B cell (primary cell): ENCODE results near the gene HDAC7. TPM values are rescaled to one million over a fixed set of nuclear protein-coding genes. Genes with fewer than 3 reads are reported as not detected.

Experiments used
- ATAC-seq: fragments of 200-7000 bp; cut with Tn5 transposase; one replicate; pipeline ENCODE4 v1.10.0; 2021; ENCODE audit warnings: low read depth, mild to moderate bottlenecking, moderate number of reproducible peaks, moderate library complexity
- CTCF ChIA-PET: fragments of 350-600 bp; sonication (Branson Sonifier 250); formaldehyde crosslinking; loops from one replicate; lab custom pipeline; 2021; ENCODE audit warnings: antibody characterized with exemption, inconsistent platforms; lab: Charles Lee
- POLR2A ChIA-PET: fragments of 350-600 bp; sonication (Branson Sonifier 250); formaldehyde crosslinking; loops from one replicate; lab custom pipeline; 2021; ENCODE audit warnings: antibody characterized with exemption; lab: Charles Lee
- DNase-seq: peaks from one replicate; pipeline ENCODE4 v3.0.0; 2013
- H2AFZ ChIP-seq: 2 replicates; pipeline ENCODE4 v1.6.1; 2012; ENCODE audit warnings: mild to moderate bottlenecking, low read depth, low read length; ENCODE audit not compliant: insufficient read depth, poor library complexity, severe bottlenecking
- H3K27ac ChIP-seq, 2 donors: 1 replicate in 1 of 2; 2 replicates in 1 of 2; pipeline ENCODE4 v1.5.1; 2012 to 2013; ENCODE audit warnings: low read length in 2 of 2, mild to moderate bottlenecking in 2 of 2, moderate library complexity in 1 of 2
- H3K27me3 ChIP-seq, 4 experiments: fragments of 200-600 bp in 1 of 4; sonication (generic) in 1 of 4; replicated peaks in 1 of 4; 1 replicate in 2 of 4; 2 replicates in 2 of 4; pipeline versions ENCODE4 v1.6.1 to v1.7.0; 2013 to 2016; ENCODE audit warnings: low read length in 3 of 4, mild to moderate bottlenecking in 2 of 4, mixed read lengths in 1 of 4, moderate library complexity in 1 of 4; ENCODE audit not compliant: insufficient read depth in 4 of 4, control insufficient read depth in 3 of 4; ENCODE audit errors: control extremely low read depth in 1 of 4
- H3K36me3 ChIP-seq, 2 experiments: replicated peaks in 1 of 2; 1 replicate in 1 of 2; 2 replicates in 1 of 2; pipeline versions ENCODE4 v1.6.1 to v1.7.1; 2013; ENCODE audit warnings: low read length in 1 of 2; ENCODE audit not compliant: insufficient read depth in 2 of 2, control insufficient read depth in 1 of 2; ENCODE audit errors: control extremely low read depth in 1 of 2, extremely low read depth in 1 of 2
- H3K4me1 ChIP-seq, 2 donors: fragments of 200-600 bp in 1 of 2; sonication (generic) in 1 of 2; 1 replicate in 1 of 2; 2 replicates in 1 of 2; pipeline versions ENCODE4 v1.5.1 to v1.6.1; 2013 to 2017; ENCODE audit warnings: low read length in 2 of 2; ENCODE audit not compliant: control insufficient read depth in 2 of 2, insufficient read depth in 2 of 2
- H3K4me2 ChIP-seq: replicated peaks from 2 replicates; pipeline ENCODE3; 2012; ENCODE audit warnings: mild to moderate bottlenecking, low read depth, low read length; ENCODE audit not compliant: poor library complexity, severe bottlenecking
- H3K4me3 ChIP-seq, 5 experiments: fragments of 200-600 bp in 1 of 5; sonication (generic) in 1 of 5; 1 replicate in 3 of 5; 2 replicates in 2 of 5; pipeline versions ENCODE4 v1.5.1 to v1.7.0; 2011 to 2016; ENCODE audit warnings: low read length in 4 of 5, mild to moderate bottlenecking in 4 of 5, low read depth in 2 of 5, control low read depth in 1 of 5, moderate library complexity in 1 of 5; ENCODE audit not compliant: insufficient read depth in 1 of 5; ENCODE audit errors: control extremely low read depth in 1 of 5, extremely low read depth in 1 of 5
- H3K79me2 ChIP-seq: fragments of 200-600 bp; sonication (generic); one replicate; pipeline ENCODE4 v1.6.0; 2016; ENCODE audit warnings: low read length; ENCODE audit not compliant: control insufficient read depth, insufficient read depth
- H3K9ac ChIP-seq: fragments of 200-600 bp; sonication (generic); 2 replicates; pipeline ENCODE4 v1.6.1; 2017; ENCODE audit warnings: mild to moderate bottlenecking, low read length, moderate library complexity
- H3K9me3 ChIP-seq, 3 donors: one replicate each; pipeline versions ENCODE4 v1.6.1 to v1.7.1; 2013; ENCODE audit warnings: low read length in 2 of 3; ENCODE audit not compliant: control insufficient read depth in 2 of 3, insufficient read depth in 1 of 3; ENCODE audit errors: control extremely low read depth in 1 of 3
- H4K20me1 ChIP-seq: 2 replicates; pipeline ENCODE4 v1.6.0; 2012; ENCODE audit warnings: mild to moderate bottlenecking, low read length; ENCODE audit not compliant: insufficient read depth, control insufficient read depth, poor library complexity, severe bottlenecking
- H3K27ac Mint-ChIP-seq: one replicate; pipeline ENCODE4 v1.8.0; 2021; ENCODE audit warnings: mixed read lengths
- H3K27me3 Mint-ChIP-seq: one replicate; pipeline ENCODE4 v1.8.0; 2021; ENCODE audit warnings: mixed read lengths
- H3K4me1 Mint-ChIP-seq: one replicate; pipeline ENCODE4 v1.8.0; 2021; ENCODE audit warnings: mixed read lengths
- H3K4me3 Mint-ChIP-seq: one replicate; pipeline ENCODE4 v1.8.0; 2021; ENCODE audit warnings: mixed read lengths
- H3K9me3 Mint-ChIP-seq: one replicate; pipeline ENCODE4 v1.8.0; 2022; ENCODE audit warnings: mixed read lengths; ENCODE audit not compliant: insufficient read depth
- EZH2 ChIP-seq: IDR thresholded peaks from 2 replicates; pipeline ENCODE4 v1.6.1; 2012; ENCODE audit warnings: borderline replicate concordance, low read depth, mild to moderate bottlenecking, moderate library complexity, low read length; ENCODE audit not compliant: insufficient read depth, poor library complexity, severe bottlenecking
- WGBS: methylation state at CpG from one replicate; pipeline ENCODE4 v1.1.5; 2013; ENCODE audit warnings: missing lambda C conversion rate; ENCODE audit not compliant: insufficient coverage; 5-methylcytosine and 5-hydroxymethylcytosine counted together
- intact Hi-C: fragments of 100-400 bp; cut with micrococcal nuclease; formaldehyde crosslinking; loops from one replicate; pipeline ENCODE4 v1.10.0; 2022
- polyA plus RNA-seq: library from polyadenylated mRNA; depleted of rRNA; stranded (reverse); fragments of >200 nt; gene quantifications from 2 replicates; pipeline ENCODE4 v1.2.3, GENCODE V29; 2012
- total RNA-seq, 2 donors: library from RNA; stranded (reverse); fragments of 120-200 nt in 1 of 2; gene quantifications; 1 replicate in 1 of 2; 2 replicates in 1 of 2; pipeline versions ENCODE4 v1.2.3 to v1.2.4, GENCODE V29; 2013 to 2022
- TF ChIP-seq, protein P1 (sequence below): fragments of 200-600 bp; IDR thresholded peaks from one replicate; pipeline ENCODE4 v1.8.0; 2022; ENCODE audit warnings: antibody characterized with exemption, mild to moderate bottlenecking

Gene HDAC7
- total and polyA plus RNA-seq, 2 donors (not counting 1 experiment from before 2014, with no cell fraction given) = 87.2 to 178 TPM

DNA sequence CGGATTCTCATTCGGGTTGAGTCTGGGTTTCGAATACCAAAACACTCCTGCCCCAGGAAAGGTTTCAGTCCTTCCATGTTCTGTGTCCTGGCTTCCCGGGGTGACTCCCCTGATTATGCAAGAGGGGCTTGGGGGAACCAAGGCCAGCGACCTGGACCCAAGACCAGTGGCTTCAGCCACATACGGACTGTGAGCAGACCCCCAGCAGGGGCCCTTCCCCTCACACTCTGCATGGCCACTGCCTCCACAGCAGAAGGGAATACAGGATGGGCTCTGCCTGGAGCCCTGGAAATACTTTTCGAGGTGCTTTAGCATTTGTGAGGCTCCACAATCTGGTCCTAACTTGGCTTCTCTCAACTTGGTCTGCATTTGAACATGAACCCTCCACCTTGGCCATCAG, 19.1 kb downstream of the HDAC7 start:
- Histone ChIP-seq H2AFZ (no peak overlapping the region), H3K36me3 (peaks cover 0 to 50% of the 10 kb centered on the region in 2 experiments), H3K4me2 (no peak overlapping the region), H3K4me1 (peaks cover 25 to 53% of the 10 kb centered on the region in 2 donors), H3K27ac (no peak overlapping the region), H4K20me1 (peaks cover 66% of the 10 kb centered on the region), H3K9me3 (no peaks in the 10 kb centered on the region), H3K9ac (no peak overlapping the region), H3K79me2 (peaks cover 80% of the 10 kb centered on the region), H3K4me3 (no peak overlapping the region), H3K27me3 (no peaks in the 10 kb centered on the region)
- 100% methylated on average over 7 of the region's 7 CpGs for whole genome bisulfite sequencing
- no peak overlapping the region for H3K4me3 Mint-ChIP-seq
- H3K4me1 Mint-ChIP-seq = peaks cover 53% of the 10 kb centered on the region
- H3K27me3 Mint-ChIP-seq = no peaks in the 10 kb centered on the region
- CTCF ChIA-PET = interaction anchor here (1.0 to 38.8 kb wide), 5 partner anchors 10 to 60 kb away, joined by 3 to 1203 read pairs (median 20); partner anchors contain the start of gene HDAC7
- POLR2A ChIA-PET = no interaction called here
- H3K27ac Mint-ChIP-seq = peak overlapping the region; percentile 29
- H3K9me3 Mint-ChIP-seq = no peaks in the 10 kb centered on the region
- ATAC-seq (no peak), DNase-seq (no peak)
- intact Hi-C loops = no loop called here
- no peak for TF ChIP-seq EZH2
- TF ChIP-seq, protein P1, sequence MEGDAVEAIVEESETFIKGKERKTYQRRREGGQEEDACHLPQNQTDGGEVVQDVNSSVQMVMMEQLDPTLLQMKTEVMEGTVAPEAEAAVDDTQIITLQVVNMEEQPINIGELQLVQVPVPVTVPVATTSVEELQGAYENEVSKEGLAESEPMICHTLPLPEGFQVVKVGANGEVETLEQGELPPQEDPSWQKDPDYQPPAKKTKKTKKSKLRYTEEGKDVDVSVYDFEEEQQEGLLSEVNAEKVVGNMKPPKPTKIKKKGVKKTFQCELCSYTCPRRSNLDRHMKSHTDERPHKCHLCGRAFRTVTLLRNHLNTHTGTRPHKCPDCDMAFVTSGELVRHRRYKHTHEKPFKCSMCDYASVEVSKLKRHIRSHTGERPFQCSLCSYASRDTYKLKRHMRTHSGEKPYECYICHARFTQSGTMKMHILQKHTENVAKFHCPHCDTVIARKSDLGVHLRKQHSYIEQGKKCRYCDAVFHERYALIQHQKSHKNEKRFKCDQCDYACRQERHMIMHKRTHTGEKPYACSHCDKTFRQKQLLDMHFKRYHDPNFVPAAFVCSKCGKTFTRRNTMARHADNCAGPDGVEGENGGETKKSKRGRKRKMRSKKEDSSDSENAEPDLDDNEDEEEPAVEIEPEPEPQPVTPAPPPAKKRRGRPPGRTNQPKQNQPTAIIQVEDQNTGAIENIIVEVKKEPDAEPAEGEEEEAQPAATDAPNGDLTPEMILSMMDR = no peak

DNA sequence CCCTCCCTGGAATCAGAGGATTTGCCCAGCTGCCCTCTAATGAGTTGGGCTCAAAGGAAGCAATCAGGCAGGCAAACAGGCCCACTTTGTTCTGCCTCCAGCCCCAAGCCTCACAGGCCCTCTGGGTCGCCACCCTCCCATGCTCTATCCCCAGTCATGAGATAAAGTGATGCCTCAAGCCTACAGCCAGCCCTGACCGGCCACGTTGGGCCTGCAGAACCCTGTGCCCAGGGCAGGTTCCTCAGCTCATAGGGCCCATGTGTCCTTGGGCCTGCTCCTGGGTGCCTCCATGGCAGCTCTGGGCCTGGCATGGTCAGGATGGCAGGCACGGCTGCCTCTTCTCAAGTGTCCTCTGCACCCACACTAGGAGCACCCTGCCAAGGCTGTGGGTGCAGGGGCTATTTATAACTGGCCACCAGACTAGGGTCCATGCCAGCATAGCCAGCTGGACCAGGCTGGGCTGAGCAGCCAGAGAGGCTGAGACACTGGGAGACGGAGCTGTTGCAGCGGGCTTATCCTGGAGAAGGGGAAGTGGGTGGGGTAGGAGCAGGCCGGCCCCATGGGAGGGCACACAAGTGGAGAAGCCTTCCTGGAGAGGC, 20.2 kb downstream of the HDAC7 start:
- Mint-ChIP-seq H3K9me3 (no peaks in the 10 kb centered on the region), H3K4me1 (peaks cover 43% of the 10 kb centered on the region), H3K27me3 (no peaks in the 10 kb centered on the region), H3K27ac (peak overlapping the region; percentile 37), H3K4me3 (no peak overlapping the region)
- ChIA-PET CTCF (interaction anchor here (9.3 to 38.8 kb wide), 2 partner anchors 20 to 35 kb away, joined by 76 to 1203 read pairs; partner anchors contain the start of gene HDAC7), POLR2A (interaction anchor here (0.8 to 1.0 kb wide), 2 partner anchors 13 to 33 kb away, joined by 3 read pairs; no protein-coding TSS in a partner anchor)
- no peak for DNase-seq
- H3K36me3 ChIP-seq = peaks cover 0 to 58% of the 10 kb centered on the region in 2 experiments
- intact Hi-C loops = no loop called here
- no peak for ATAC-seq
- H4K20me1 ChIP-seq = peaks cover 77% of the 10 kb centered on the region
- no peak overlapping the region for H3K4me3 ChIP-seq
- H2AFZ ChIP-seq = no peak overlapping the region
- H3K79me2 ChIP-seq = peaks cover 69% of the 10 kb centered on the region
- H3K9me3 ChIP-seq = no peaks in the 10 kb centered on the region
- no peak for TF ChIP-seq EZH2
- TF ChIP-seq, protein P1 = no peak
- WGBS = 69% methylated on average over 7 of the region's 7 CpGs
- H3K27me3 ChIP-seq = no peaks in the 10 kb centered on the region
- no peak overlapping the region for H3K9ac ChIP-seq
- H3K4me2 ChIP-seq = no peak overlapping the region
- no peak overlapping the region for H3K27ac ChIP-seq
- peaks cover 25 to 46% of the 10 kb centered on the region in 2 donors for H3K4me1 ChIP-seq
